Endothelial cell of umbilical vein (primary cell): Measurements from ENCODE around the gene PIK3R1. TPM values are rescaled to one million over a fixed set of nuclear protein-coding genes. Genes with fewer than 3 reads are reported as not detected.
A peak's percentile ranks its signal among the peaks of the same experiment; 100 is the strongest.

Experiments used
- BruUV-seq: library from RNA; stranded (reverse); fragments of 400-500 nt; replicated peaks from 2 replicates; lab custom pipeline; 2021; lab: Mats Ljungman, UMichigan
- CTCF ChIA-PET: fragments of 300-600, 350-600 bp; sonication (Branson Sonifier 250); formaldehyde crosslinking; loops from one replicate; lab custom pipeline; 2021; ENCODE audit warnings: antibody characterized with exemption, inconsistent platforms; lab: Charles Lee
- POLR2A ChIA-PET: fragments of 300-600, 350-600 bp; sonication (Branson Sonifier 250); formaldehyde crosslinking; loops from one replicate; lab custom pipeline; 2021; ENCODE audit warnings: antibody characterized with exemption, inconsistent platforms; lab: Charles Lee
- DNase-seq: peaks from one replicate; pipeline ENCODE4 v3.0.0-alpha.2; 2011; ENCODE audit warnings: low read depth, low spot score
- FAIRE-seq: peaks from 2 replicates; lab custom pipeline; 2011; peaks lifted over from hg19 to GRCh38; lab: Jason Lieb, UNC
- H2AFZ ChIP-seq: 2 replicates; pipeline ENCODE4 v1.6.0; 2012; ENCODE audit warnings: low read depth, low read length, control low read depth, inconsistent platforms
- H3K27ac ChIP-seq: 2 replicates; pipeline ENCODE4 v1.5.1; 2011; ENCODE audit warnings: low read depth, mild to moderate bottlenecking, control low read depth, low read length, moderate library complexity; ENCODE audit not compliant: insufficient read depth
- H3K27me3 ChIP-seq, 2 experiments: 2 replicates each; pipeline versions ENCODE4 v1.6.0 to v1.6.1; 2011; ENCODE audit warnings: low read length in 2 of 2, mixed read lengths in 1 of 2; ENCODE audit not compliant: control insufficient read depth in 2 of 2, insufficient read depth in 2 of 2
- H3K36me3 ChIP-seq, 2 experiments: 2 replicates in 1 of 2; 3 replicates in 1 of 2; pipeline ENCODE4 v1.5.1; 2011; ENCODE audit warnings: low read length in 2 of 2, mild to moderate bottlenecking in 1 of 2, moderate library complexity in 1 of 2; ENCODE audit not compliant: control insufficient read depth in 2 of 2, insufficient read depth in 2 of 2; ENCODE audit errors: extremely low read depth in 1 of 2
- H3K4me1 ChIP-seq: 3 replicates; pipeline ENCODE4 v1.5.1; 2011; ENCODE audit warnings: mild to moderate bottlenecking, low read length; ENCODE audit not compliant: control insufficient read depth, insufficient read depth; ENCODE audit errors: extremely low read depth
- H3K4me2 ChIP-seq: 2 replicates; pipeline ENCODE4 v1.6.1; 2011; ENCODE audit warnings: low read length, control low read depth, mixed read lengths; ENCODE audit not compliant: insufficient read depth
- H3K4me3 ChIP-seq, 3 experiments: fragments of 200-600 bp in 1 of 3; sonication (generic), shearing (Covaris generic) in 1 of 3; replicated peaks in 1 of 3; 2 replicates each; pipeline ENCODE4 v1.5.1; 2011 to 2016; ENCODE audit warnings: control low read depth in 3 of 3, low read length in 3 of 3, mild to moderate bottlenecking in 2 of 3, inconsistent platforms in 1 of 3, low read depth in 1 of 3, moderate library complexity in 1 of 3; ENCODE audit not compliant: insufficient read depth in 1 of 3
- H3K79me2 ChIP-seq: 2 replicates; pipeline ENCODE4 v1.6.0; 2012; ENCODE audit warnings: low read length, inconsistent platforms; ENCODE audit not compliant: control insufficient read depth, insufficient read depth
- H3K9ac ChIP-seq: replicated peaks from 2 replicates; pipeline ENCODE3; 2011; ENCODE audit warnings: low read length, control low read depth; ENCODE audit not compliant: insufficient read depth; ENCODE audit errors: extremely low read depth
- H3K9me1 ChIP-seq: replicated peaks from 3 replicates; pipeline ENCODE4 v1.6.0; 2011; ENCODE audit warnings: mild to moderate bottlenecking, low read length; ENCODE audit not compliant: control insufficient read depth, insufficient read depth; ENCODE audit errors: extremely low read depth
- H3K9me3 ChIP-seq: replicated peaks from 2 replicates; pipeline ENCODE4 v1.5.1; 2012; ENCODE audit warnings: low read length, inconsistent platforms; ENCODE audit not compliant: control insufficient read depth, insufficient read depth
- H4K20me1 ChIP-seq: replicated peaks from 2 replicates; pipeline ENCODE3; 2011; ENCODE audit warnings: mild to moderate bottlenecking, low read length; ENCODE audit not compliant: control insufficient read depth, insufficient read depth; ENCODE audit errors: extremely low read depth
- FOS ChIP-seq: IDR thresholded peaks from 2 replicates; pipeline ENCODE4 v1.6.1; 2011; ENCODE audit warnings: mild to moderate bottlenecking, low read length, moderate library complexity, borderline replicate concordance; ENCODE audit not compliant: insufficient read depth
- GATA2 ChIP-seq: IDR thresholded peaks from 2 replicates; pipeline ENCODE4 v1.7.0; 2011; ENCODE audit warnings: low read depth, mild to moderate bottlenecking, moderate library complexity, mixed read lengths, low read length; ENCODE audit not compliant: insufficient read length, insufficient read depth
- JUN ChIP-seq: IDR thresholded peaks from 2 replicates; pipeline ENCODE4 v1.6.1; 2011; ENCODE audit warnings: borderline replicate concordance, low read depth; ENCODE audit not compliant: insufficient read length, insufficient read depth
- POLR2A ChIP-seq: IDR thresholded peaks from 2 replicates; pipeline ENCODE4 v1.6.1; 2012; ENCODE audit warnings: low read depth, mild to moderate bottlenecking, control low read depth, low read length
- POLR2AphosphoS5 ChIP-seq: IDR thresholded peaks from 2 replicates; pipeline ENCODE4 v1.6.1; 2012; ENCODE audit warnings: low read depth, mild to moderate bottlenecking, control low read depth, low read length, moderate library complexity; ENCODE audit not compliant: insufficient read depth
- dilution Hi-C: fragments of 300-500 bp; cut with MboI; formaldehyde crosslinking; loops from one replicate; pipeline ENCODE4 v1.15.0; 2019; ENCODE audit warnings: low sequenced_read_pairs; ENCODE audit not compliant: extremely low pct_ligation_motif_present
- intact Hi-C: fragments of 100-400 bp; cut with micrococcal nuclease; formaldehyde crosslinking; loops from one replicate; pipeline ENCODE4 v1.10.0; 2022
- polyA plus RNA-seq, 4 experiments: library from polyadenylated mRNA; depleted of rRNA in 3 of 4; stranded (reverse) in 3 of 4; unstranded in 1 of 4; fragments of >200 nt; gene quantifications; 2 replicates each; pipeline versions ENCODE4 v1.2.1 to v1.2.3, GENCODE V29; 2011 to 2012; ENCODE audit warnings: missing spikeins in 1 of 4
- total RNA-seq: library from RNA; stranded (reverse); gene quantifications from 2 replicates; pipeline ENCODE4 v1.2.3, GENCODE V29; 2021
- TF ChIP-seq, protein P1 (sequence below): IDR thresholded peaks from 2 replicates; pipeline ENCODE4 v1.6.1; 2011; ENCODE audit not compliant: insufficient read depth, insufficient read length
- TF ChIP-seq, protein P2 (sequence below), 2 donors: IDR thresholded peaks; 1 replicate in 1 of 2; 2 replicates in 1 of 2; pipeline ENCODE4 v1.5.1; 2011; ENCODE audit warnings: low read length in 2 of 2, mild to moderate bottlenecking in 2 of 2, moderate library complexity in 2 of 2, control low read depth in 1 of 2, inconsistent platforms in 1 of 2, low read depth in 1 of 2; ENCODE audit not compliant: insufficient read depth in 1 of 2; ENCODE audit errors: extremely low read depth in 1 of 2

Gene PIK3R1
- total and polyA plus RNA-seq, 2 donors (not counting 3 experiments of a cell fraction or from before 2014, with no cell fraction given), result 2.8 to 30.0 TPM

DNA sequence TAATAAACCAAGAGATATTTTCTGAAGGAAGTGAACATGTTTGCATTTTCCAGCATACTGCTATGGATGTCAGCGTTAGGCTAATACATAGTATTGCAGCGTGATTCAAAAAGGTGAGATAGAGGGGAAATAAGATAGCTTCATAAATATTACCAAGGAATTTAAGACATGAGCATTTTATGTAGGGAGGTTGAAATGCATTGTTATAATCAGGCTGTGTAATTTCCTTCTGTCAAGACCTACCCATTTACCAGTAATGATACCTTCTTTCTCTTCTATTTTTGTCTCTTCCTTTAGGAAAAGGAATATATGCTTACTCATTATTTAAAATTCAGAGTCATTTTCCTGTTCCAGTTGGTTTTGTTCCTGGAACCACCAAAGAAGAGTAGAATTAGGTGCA is 33.3 kb downstream of the PIK3R1 start:
- no TSS peak for BruUV-seq
- CTCF ChIA-PET, result interaction anchor here (0.7 to 7.4 kb wide), 4 partner anchors 25 to 1002 kb away, joined by 3 to 222 read pairs (median 35); partner anchors contain the start of gene PIK3R1
- peak; percentile 54 for FAIRE-seq

More for the DNA sequence above, 33.3 kb downstream of the PIK3R1 start:
- dilution Hi-C loops, result no loop called here
- Histone ChIP-seq H3K4me3 (peak overlapping the region in 1 of 3 experiments; percentile 22), H3K9ac (peak overlapping the region; percentile 43), H2AFZ (no peak overlapping the region), H3K36me3 (no peaks in the 10 kb centered on the region), H3K9me1 (no peaks in the 10 kb centered on the region), H3K27me3 (no peaks in the 10 kb centered on the region), H3K79me2 (peaks cover 38% of the 10 kb centered on the region), H3K4me1 (peaks cover 72% of the 10 kb centered on the region), H4K20me1 (no peaks in the 10 kb centered on the region), H3K27ac (peak overlapping the region; percentile 72), H3K9me3 (no peaks in the 10 kb centered on the region), H3K4me2 (peak overlapping the region; percentile 92)
- DNase-seq, result peak; percentile 85
- TF ChIP-seq POLR2AphosphoS5 (peak; percentile 10), POLR2A (peak; percentile 35), GATA2 (peak; percentile 71), FOS (peak; percentile 81), JUN (peak; percentile 57)
- TF ChIP-seq, protein P1, sequence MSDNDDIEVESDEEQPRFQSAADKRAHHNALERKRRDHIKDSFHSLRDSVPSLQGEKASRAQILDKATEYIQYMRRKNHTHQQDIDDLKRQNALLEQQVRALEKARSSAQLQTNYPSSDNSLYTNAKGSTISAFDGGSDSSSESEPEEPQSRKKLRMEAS, result no peak
- TF ChIP-seq, protein P2, sequence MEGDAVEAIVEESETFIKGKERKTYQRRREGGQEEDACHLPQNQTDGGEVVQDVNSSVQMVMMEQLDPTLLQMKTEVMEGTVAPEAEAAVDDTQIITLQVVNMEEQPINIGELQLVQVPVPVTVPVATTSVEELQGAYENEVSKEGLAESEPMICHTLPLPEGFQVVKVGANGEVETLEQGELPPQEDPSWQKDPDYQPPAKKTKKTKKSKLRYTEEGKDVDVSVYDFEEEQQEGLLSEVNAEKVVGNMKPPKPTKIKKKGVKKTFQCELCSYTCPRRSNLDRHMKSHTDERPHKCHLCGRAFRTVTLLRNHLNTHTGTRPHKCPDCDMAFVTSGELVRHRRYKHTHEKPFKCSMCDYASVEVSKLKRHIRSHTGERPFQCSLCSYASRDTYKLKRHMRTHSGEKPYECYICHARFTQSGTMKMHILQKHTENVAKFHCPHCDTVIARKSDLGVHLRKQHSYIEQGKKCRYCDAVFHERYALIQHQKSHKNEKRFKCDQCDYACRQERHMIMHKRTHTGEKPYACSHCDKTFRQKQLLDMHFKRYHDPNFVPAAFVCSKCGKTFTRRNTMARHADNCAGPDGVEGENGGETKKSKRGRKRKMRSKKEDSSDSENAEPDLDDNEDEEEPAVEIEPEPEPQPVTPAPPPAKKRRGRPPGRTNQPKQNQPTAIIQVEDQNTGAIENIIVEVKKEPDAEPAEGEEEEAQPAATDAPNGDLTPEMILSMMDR (IDR thresholded peaks at IDR 0.05; ENCODE audit: extremely low read depth in 1 of 2, insufficient read depth in 1 of 2, low read depth in 1 of 2, low read length in 2 of 2), result no peak
- intact Hi-C loops, result loop anchor here (1.0 kb wide), 1 partner anchor 34 kb away; the partner anchor contains the start of gene PIK3R1
- POLR2A ChIA-PET, result interaction anchor here (2.2 kb wide), 1 partner anchor 34 kb away, joined by 9 read pairs; the partner anchor contains the start of gene PIK3R1
